GM12873 (cell line): ENCODE data around the gene BTBD18.

Source experiments
- TF ChIP-seq, protein P1 (sequence below): IDR thresholded peaks from 2 replicates; pipeline ENCODE4 v1.5.1; 2012; ENCODE audit warnings: low read depth, mild to moderate bottlenecking, moderate library complexity, low read length, control low read depth; ENCODE audit not compliant: insufficient read depth; ENCODE audit errors: missing control alignments

Gene BTBD18

DNA sequence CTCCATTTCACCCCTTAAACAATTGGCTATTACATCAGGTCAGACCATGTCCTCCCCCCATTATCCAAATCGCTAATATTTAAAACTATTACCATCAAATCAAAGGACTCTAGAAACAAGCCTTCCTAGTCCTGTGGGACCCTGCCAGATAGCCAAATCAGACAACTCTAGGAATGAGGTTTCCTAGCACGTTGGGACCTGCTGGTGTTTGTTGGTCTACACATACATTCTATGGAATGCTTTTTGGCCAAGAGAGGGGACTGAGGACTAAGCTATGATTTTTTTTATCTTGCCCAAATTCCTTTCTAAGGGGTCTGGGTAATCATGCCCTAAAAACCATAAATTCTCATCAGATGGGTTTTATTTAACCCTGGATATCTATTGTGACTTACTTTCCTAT is 24.4 kb downstream of the BTBD18 start:
- TF ChIP-seq, protein P1, sequence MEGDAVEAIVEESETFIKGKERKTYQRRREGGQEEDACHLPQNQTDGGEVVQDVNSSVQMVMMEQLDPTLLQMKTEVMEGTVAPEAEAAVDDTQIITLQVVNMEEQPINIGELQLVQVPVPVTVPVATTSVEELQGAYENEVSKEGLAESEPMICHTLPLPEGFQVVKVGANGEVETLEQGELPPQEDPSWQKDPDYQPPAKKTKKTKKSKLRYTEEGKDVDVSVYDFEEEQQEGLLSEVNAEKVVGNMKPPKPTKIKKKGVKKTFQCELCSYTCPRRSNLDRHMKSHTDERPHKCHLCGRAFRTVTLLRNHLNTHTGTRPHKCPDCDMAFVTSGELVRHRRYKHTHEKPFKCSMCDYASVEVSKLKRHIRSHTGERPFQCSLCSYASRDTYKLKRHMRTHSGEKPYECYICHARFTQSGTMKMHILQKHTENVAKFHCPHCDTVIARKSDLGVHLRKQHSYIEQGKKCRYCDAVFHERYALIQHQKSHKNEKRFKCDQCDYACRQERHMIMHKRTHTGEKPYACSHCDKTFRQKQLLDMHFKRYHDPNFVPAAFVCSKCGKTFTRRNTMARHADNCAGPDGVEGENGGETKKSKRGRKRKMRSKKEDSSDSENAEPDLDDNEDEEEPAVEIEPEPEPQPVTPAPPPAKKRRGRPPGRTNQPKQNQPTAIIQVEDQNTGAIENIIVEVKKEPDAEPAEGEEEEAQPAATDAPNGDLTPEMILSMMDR, result no peak

DNA sequence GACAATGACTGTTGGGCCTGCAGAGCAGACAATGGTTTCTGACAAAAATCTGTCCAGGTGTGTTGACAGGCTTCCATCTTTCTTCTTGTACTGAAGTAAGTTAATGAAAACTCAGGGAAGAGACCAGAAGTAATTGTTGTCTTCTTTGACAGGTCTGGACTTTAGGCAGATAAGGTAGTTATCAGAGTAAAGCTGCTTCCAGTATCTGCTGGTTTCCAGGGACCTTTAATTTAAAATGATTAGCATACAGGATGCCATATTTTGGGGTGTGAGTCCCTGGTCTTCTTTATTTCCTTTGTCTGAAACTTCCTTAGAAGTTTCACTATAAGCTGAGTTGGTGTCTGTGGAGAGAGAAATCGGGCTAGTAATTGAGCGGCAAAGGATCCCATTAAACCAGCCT is 37.8 kb downstream of the BTBD18 start:
- TF ChIP-seq, protein P1, result no peak

DNA sequence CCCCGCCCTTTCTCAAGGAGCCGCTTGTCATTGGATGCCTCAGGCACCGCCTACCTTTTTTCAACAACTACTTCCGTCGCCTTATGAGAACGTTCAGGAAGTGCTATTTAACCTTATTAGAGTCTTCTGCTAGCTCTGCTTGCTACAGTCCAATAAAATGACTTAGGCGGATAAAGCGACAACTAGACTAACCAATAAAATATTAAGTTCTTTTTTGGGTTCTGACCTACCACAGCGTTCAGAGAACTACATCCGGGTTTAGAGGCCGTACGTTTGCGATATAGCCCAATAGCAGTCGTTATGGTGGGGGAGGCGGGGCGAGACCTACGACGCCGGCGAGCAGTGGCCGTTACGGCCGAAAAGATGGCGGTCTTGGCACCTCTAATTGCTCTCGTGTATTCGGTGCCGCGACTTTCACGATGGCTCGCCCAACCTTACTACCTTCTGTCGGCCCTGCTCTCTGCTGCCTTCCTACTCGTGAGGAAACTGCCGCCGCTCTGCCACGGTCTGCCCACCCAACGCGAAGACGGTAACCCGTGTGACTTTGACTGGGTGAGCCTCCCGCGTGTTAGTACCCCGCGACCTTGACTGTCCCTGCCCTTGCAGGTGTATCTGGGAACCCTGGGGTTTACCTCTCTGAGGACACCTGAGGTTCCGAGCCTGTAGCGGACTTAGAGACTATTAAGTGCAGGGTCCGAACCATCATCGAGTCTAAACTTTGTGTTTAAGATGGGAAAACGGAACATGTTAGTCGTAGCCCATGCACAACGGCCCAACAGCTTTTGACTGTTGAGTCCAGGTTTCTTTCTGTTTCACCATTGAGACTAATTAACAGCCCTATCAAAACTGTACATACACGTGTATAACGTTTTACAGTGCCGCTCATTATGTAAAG is 39.1 kb downstream of the BTBD18 start, which contains the start of gene TMX2:
Gene TMX2, plus strand, starts transcription at position 338 of the 895 bp plus-strand sequence. Its CDS starts 26 bp downstream, at position 364.
- TF ChIP-seq, protein P1, result no peak

DNA sequence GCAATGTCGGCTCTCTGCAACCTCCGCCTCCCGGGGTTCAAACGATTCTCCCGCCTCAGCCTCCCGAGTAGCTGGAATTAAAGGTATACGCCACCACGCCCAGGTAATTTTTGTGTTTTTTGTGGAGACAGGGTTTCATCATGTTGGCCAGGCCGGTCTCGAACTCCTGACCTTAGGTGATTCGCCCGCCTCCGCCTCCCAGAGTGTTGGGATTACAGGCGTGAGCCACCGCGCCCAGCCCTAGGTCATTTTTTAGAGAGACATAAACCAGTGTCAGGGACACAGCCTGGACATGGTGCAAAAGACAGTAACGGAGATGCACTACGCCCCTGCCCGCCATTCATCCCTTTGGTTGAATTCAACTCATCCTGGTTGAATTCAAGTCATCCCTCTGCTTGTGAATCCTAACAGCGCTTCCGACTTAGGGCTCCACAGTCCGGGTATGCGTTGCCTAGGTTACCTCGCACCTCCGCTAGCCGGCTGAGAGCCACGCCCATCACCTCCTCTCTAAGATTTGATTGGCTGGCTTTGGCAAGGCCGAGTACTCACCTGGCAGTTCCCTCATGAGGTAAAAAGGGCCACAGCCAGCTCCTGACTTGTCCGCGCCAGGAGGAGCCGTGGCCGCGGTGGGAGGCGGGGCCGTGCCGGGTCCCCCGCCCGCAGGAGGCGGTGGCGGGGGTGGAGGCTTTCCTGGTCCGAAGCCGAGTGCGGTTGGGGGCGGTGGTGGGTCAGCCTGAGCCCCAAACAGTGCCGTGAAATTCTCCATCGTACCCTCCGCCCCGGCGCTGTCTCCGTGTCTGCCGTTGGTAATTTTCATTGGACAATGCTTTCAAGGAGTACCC is 40.0 kb downstream of the BTBD18 start, which contains the start of gene MED19:
Gene MED19, minus strand, starts transcription at position 802 of the 842 bp plus-strand sequence. Its CDS starts 36 bp downstream, at position 766.
- TF ChIP-seq, protein P1, result no peak

DNA sequence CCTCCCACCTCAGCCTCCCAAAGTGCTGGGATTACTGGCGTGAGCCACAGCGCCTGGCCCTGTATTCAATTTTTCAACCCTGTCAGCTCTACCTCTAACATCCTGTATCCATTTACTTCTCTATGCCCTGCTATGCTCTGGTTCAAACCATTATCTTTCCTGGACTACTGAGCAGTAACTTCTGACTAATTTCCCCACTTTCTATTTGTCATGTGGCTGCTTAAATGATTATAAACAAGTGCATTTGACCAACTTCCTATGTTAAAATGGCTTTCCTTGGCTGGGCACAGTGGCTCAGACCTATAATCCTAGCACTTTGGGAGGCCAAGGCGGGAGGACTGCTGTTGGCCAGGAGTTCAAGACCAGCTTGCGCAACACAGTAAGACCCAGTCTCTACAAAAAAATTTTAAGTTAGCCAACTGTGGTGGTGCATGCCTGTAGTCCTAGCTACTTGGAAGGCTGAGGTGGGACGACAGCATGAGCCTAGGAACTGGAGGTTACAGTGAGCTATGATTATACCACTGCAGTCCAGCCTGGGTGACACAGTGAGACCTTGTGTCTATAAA is 41.7 kb downstream of the BTBD18 start:
- TF ChIP-seq, protein P1, result no peak

DNA sequence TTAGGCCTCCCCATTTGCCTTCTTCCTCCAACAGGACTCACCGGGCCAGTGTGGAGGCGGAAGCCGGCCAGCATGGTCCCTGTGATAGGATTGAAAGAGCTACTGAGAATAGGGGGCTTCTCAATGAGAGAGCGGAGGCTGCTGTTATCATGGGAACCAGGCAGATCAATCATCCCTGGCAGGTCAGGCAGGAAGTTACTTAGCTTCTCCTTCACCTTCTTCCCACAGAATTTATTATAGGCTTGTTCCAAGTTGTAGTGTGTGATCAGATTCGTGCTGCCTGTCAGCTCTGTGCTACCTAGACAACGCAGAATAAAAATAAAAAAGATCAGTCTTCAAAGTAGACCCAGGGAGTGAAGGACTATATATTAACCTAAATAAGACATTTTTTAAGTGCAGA is 46.7 kb downstream of the BTBD18 start:
- TF ChIP-seq, protein P1, result no peak
